ENCODE data around the gene KCTD13.

The KCTD13 gene

GRCh38 chr16:29907973-29908372 lies 18.1 kb downstream of the KCTD13 start:
- no peaks in the 10 kb centered on the region for H3K79me2 ChIP-seq (ENCODE audit: insufficient read depth, low read length)
- TF ChIP-seq CTCF (IDR thresholded peaks at IDR 0.05; ENCODE audit: borderline replicate concordance, extremely low read depth, low read length, poor library complexity, severe bottlenecking) (no peak), EZH2 (IDR thresholded peaks at IDR 0.05; ENCODE audit: borderline replicate concordance, low read depth, low read length, severe bottlenecking) (no peak)
- H3K9ac ChIP-seq (ENCODE audit: low read depth, low read length): no peak overlapping the region
- H3K9me3 ChIP-seq (ENCODE audit: insufficient read depth, low read length, severe bottlenecking): no peaks in the 10 kb centered on the region
- H2AFZ ChIP-seq (ENCODE audit: low read depth, low read length): no peak overlapping the region
- H3K27me3 ChIP-seq (ENCODE audit: insufficient read depth, low read length, poor library complexity): no peaks in the 10 kb centered on the region
- H3K4me3 ChIP-seq (ENCODE audit: low read depth in 1 of 2, low read length in 2 of 2): no peak overlapping the region
- H3K4me1 ChIP-seq (ENCODE audit: insufficient read depth, low read length): 0 out of 2 replicates have a peak, but pooled peaks cover 3% of the 10 kb centered on the region
- no peak overlapping the region for H3K4me2 ChIP-seq (ENCODE audit: insufficient read depth, low read length)
- H3K27ac ChIP-seq (ENCODE audit: low read length): no peak overlapping the region
- peaks cover 9% of the 10 kb centered on the region for H3K36me3 ChIP-seq (ENCODE audit: insufficient read depth, low read length)
- ATAC-seq (ENCODE audit: insufficient read depth, low read depth) (no peak), DNase-seq (no peak)
- H4K20me1 ChIP-seq (ENCODE audit: insufficient read depth, low read length): no peaks in the 10 kb centered on the region; the same call in 1 of the 2 replicates

GRCh38 chr16:29906520-29907244 lies 19.3 kb downstream of the KCTD13 start:
- no peak overlapping the region for H2AFZ ChIP-seq (ENCODE audit: low read depth, low read length)
- no peak overlapping the region for H3K4me2 ChIP-seq (ENCODE audit: insufficient read depth, low read length)
- no peaks in the 10 kb centered on the region; the same call in 1 of the 2 replicates for H4K20me1 ChIP-seq (ENCODE audit: insufficient read depth, low read length)
- 0 out of 3 replicates have a peak, but pooled peaks have one; percentile 31 for ATAC-seq (ENCODE audit: insufficient read depth, low read depth)
- DNase-seq: no peak
- 0 out of 2 replicates have a peak, but pooled peaks cover 3% of the 10 kb centered on the region for H3K4me1 ChIP-seq (ENCODE audit: insufficient read depth, low read length)
- no peaks in the 10 kb centered on the region for H3K79me2 ChIP-seq (ENCODE audit: insufficient read depth, low read length)
- H3K4me3 ChIP-seq (ENCODE audit: low read depth in 1 of 2, low read length in 2 of 2): no peak overlapping the region
- no peaks in the 10 kb centered on the region for H3K27me3 ChIP-seq (ENCODE audit: insufficient read depth, low read length, poor library complexity)
- H3K27ac ChIP-seq (ENCODE audit: low read length): no peak overlapping the region
- TF ChIP-seq CTCF (IDR thresholded peaks at IDR 0.05; ENCODE audit: borderline replicate concordance, extremely low read depth, low read length, poor library complexity, severe bottlenecking): no peak
- TF ChIP-seq EZH2 (IDR thresholded peaks at IDR 0.05; ENCODE audit: borderline replicate concordance, low read depth, low read length, severe bottlenecking): no peak
- H3K9ac ChIP-seq (ENCODE audit: low read depth, low read length): no peak overlapping the region
- peaks cover 9% of the 10 kb centered on the region for H3K36me3 ChIP-seq (ENCODE audit: insufficient read depth, low read length)
- no peaks in the 10 kb centered on the region for H3K9me3 ChIP-seq (ENCODE audit: insufficient read depth, low read length, severe bottlenecking)

GRCh38 chr16:29905668-29906067 lies 20.4 kb downstream of the KCTD13 start:
- H3K9ac ChIP-seq (ENCODE audit: low read depth, low read length): no peak overlapping the region
- H3K4me3 ChIP-seq (ENCODE audit: low read depth in 1 of 2, low read length in 2 of 2): no peak overlapping the region
- no peaks in the 10 kb centered on the region for H3K79me2 ChIP-seq (ENCODE audit: insufficient read depth, low read length)
- no peaks in the 10 kb centered on the region for H3K9me3 ChIP-seq (ENCODE audit: insufficient read depth, low read length, severe bottlenecking)
- no peak for DNase-seq
- ATAC-seq (ENCODE audit: insufficient read depth, low read depth): no peak
- no peaks in the 10 kb centered on the region for H3K27me3 ChIP-seq (ENCODE audit: insufficient read depth, low read length, poor library complexity)
- H3K36me3 ChIP-seq (ENCODE audit: insufficient read depth, low read length): peaks cover under 1% of the 10 kb centered on the region
- no peaks in the 10 kb centered on the region; the same call in none of the 2 replicates for H4K20me1 ChIP-seq (ENCODE audit: insufficient read depth, low read length)
- H3K4me1 ChIP-seq (ENCODE audit: insufficient read depth, low read length): peaks cover 8% of the 10 kb centered on the region
- H3K4me2 ChIP-seq (ENCODE audit: insufficient read depth, low read length): no peak overlapping the region
- TF ChIP-seq CTCF (IDR thresholded peaks at IDR 0.05; ENCODE audit: borderline replicate concordance, extremely low read depth, low read length, poor library complexity, severe bottlenecking) (no peak), EZH2 (IDR thresholded peaks at IDR 0.05; ENCODE audit: borderline replicate concordance, low read depth, low read length, severe bottlenecking) (no peak)
- no peak overlapping the region for H3K27ac ChIP-seq (ENCODE audit: low read length)
- H2AFZ ChIP-seq (ENCODE audit: low read depth, low read length): no peak overlapping the region

All from DND-41 (cell line).